ENCODE results near the gene TMEM123.

Gene TMEM123

GRCh38 chr11:102467080-102467708 is 14.6 kb upstream of the TMEM123 start:
- Histone ChIP-seq H3K4me3 (no peak overlapping the region), H3K27ac (no peak overlapping the region)
- TF ChIP-seq CTCF (IDR thresholded peaks at IDR 0.05): no peak
- no peak for DNase-seq (ENCODE audit: low spot score)

GRCh38 chr11:102465696-102466095 is 13.1 kb upstream of the TMEM123 start:
- no peak overlapping the region for H3K27ac ChIP-seq
- no peak for TF ChIP-seq CTCF (IDR thresholded peaks at IDR 0.05)
- no peak overlapping the region for H3K4me3 ChIP-seq
- DNase-seq (ENCODE audit: low spot score): no peak

- TF ChIP-seq CTCF (IDR thresholded peaks at IDR 0.05): no peak
- Histone ChIP-seq H3K27ac (no peak overlapping the region), H3K4me3 (no peak overlapping the region)
- DNase-seq (ENCODE audit: low spot score): no peak
Observed at GRCh38 chr11:102464859-102465500, 12.4 kb upstream of the TMEM123 start.

- no peak for TF ChIP-seq CTCF (IDR thresholded peaks at IDR 0.05)
- no peak for DNase-seq (ENCODE audit: low spot score)
- no peak overlapping the region for H3K4me3 ChIP-seq
- no peak overlapping the region for H3K27ac ChIP-seq
Observed at GRCh38 chr11:102464037-102464436, 11.5 kb upstream of the TMEM123 start.

GRCh38 chr11:102462610-102463009 is 10.0 kb upstream of the TMEM123 start:
- H3K27ac ChIP-seq: no peak overlapping the region
- TF ChIP-seq CTCF (IDR thresholded peaks at IDR 0.05): no peak
- H3K4me3 ChIP-seq: no peak overlapping the region
- DNase-seq (ENCODE audit: low spot score): no peak

GRCh38 chr11:102459393-102459792 is 6.8 kb upstream of the TMEM123 start:
- DNase-seq (ENCODE audit: low spot score): no peak
- H3K27ac ChIP-seq: no peak overlapping the region
- no peak for TF ChIP-seq CTCF (IDR thresholded peaks at IDR 0.05)
- no peak overlapping the region for H3K4me3 ChIP-seq

GRCh38 chr11:102458548-102458947 is 6.0 kb upstream of the TMEM123 start:
- no peak overlapping the region for H3K4me3 ChIP-seq
- TF ChIP-seq CTCF (IDR thresholded peaks at IDR 0.05): no peak
- H3K27ac ChIP-seq: no peak overlapping the region
- no peak for DNase-seq (ENCODE audit: low spot score)

Data from coronary artery (tissue), 2 donors.